Activated CD8-positive, alpha-beta T cell treated with anti-CD3 and anti-CD28 coated beads for 36 hours (primary cell): ENCODE data around the gene PUS10. TPM values are rescaled to one million over a fixed set of nuclear protein-coding genes. Genes with fewer than 3 reads are reported as not detected.
"Not testable (repeated sequence)": the region's sequence is repeated elsewhere in the genome, so short reads cannot be mapped to it uniquely, and the experiment has no call there.

ENCODE experiments used
- ATAC-seq: fragments of 200-7000 bp; cut with Tn5 transposase; one replicate; pipeline ENCODE4 v1.10.0; 2021; ENCODE audit warnings: mild to moderate bottlenecking, moderate library complexity
- CTCF ChIA-PET: fragments of 350-600 bp; sonication (Branson Sonifier 250); formaldehyde crosslinking; loops from one replicate; lab custom pipeline; 2021; ENCODE audit warnings: antibody characterized with exemption; lab: Charles Lee
- POLR2A ChIA-PET: fragments of 350-600 bp; sonication (Branson Sonifier 250); formaldehyde crosslinking; loops from one replicate; lab custom pipeline; 2021; ENCODE audit warnings: antibody characterized with exemption; lab: Charles Lee
- DNase-seq: peaks from one replicate; pipeline ENCODE4 v3.0.0-alpha.2; 2020
- H3K27ac Mint-ChIP-seq: one replicate; pipeline ENCODE4 v1.8.0; 2021; ENCODE audit warnings: mild to moderate bottlenecking, mixed read lengths
- H3K27me3 Mint-ChIP-seq: one replicate; pipeline ENCODE4 v1.8.0; 2021; ENCODE audit warnings: mixed read lengths
- H3K36me3 Mint-ChIP-seq: one replicate; pipeline ENCODE4 v1.8.0; 2021; ENCODE audit warnings: low read depth, mixed read lengths
- H3K4me1 Mint-ChIP-seq: one replicate; pipeline ENCODE4 v1.8.0; 2021; ENCODE audit warnings: low read depth, mixed read lengths
- H3K4me3 Mint-ChIP-seq: one replicate; pipeline ENCODE4 v1.8.0; 2021; ENCODE audit warnings: mild to moderate bottlenecking, moderate library complexity, mixed read lengths
- H3K9me3 Mint-ChIP-seq: one replicate; pipeline ENCODE4 v1.8.0; 2021; ENCODE audit warnings: mixed read lengths
- CTCF ChIP-seq: fragments of 200-600 bp; IDR thresholded peaks from one replicate; pipeline ENCODE4 v1.8.0; 2022; ENCODE audit warnings: antibody characterized with exemption, mild to moderate bottlenecking
- intact Hi-C: fragments of 100-400 bp; cut with micrococcal nuclease; formaldehyde crosslinking; loops from one replicate; pipeline ENCODE4 v1.10.0; 2022
- total RNA-seq, 2 experiments: library from RNA; stranded (reverse); gene quantifications; one replicate each; pipeline ENCODE4 v1.2.3, GENCODE V29; 2021

PUS10 gene
- total RNA-seq, 2 experiments from 2014 or later: 7.9 to 8.7 TPM

- ATAC-seq (no peak), DNase-seq (no peak)
- ChIA-PET POLR2A (no interaction called here), CTCF (interaction anchor here (0.6 to 2.1 kb wide), 5 partner anchors 8 to 280 kb away, joined by 3 to 8 read pairs (median 5); no protein-coding TSS in a partner anchor)
- Mint-ChIP-seq H3K9me3 (peaks cover 5% of the 10 kb centered on the region), H3K27ac (no peak overlapping the region), H3K4me1 (peaks cover 11% of the 10 kb centered on the region), H3K36me3 (peaks cover 14% of the 10 kb centered on the region), H3K4me3 (no peak overlapping the region), H3K27me3 (no peaks in the 10 kb centered on the region)
- no peak for TF ChIP-seq CTCF
- intact Hi-C loops: loop anchor here (10.0 kb wide), 1 partner anchor 107 kb away; the partner anchor contains the start of gene REL
These were observed 26.4 kb downstream of the PUS10 start for GRCh38 chr2:60991644-60992043.

- TF ChIP-seq CTCF: no peak
- DNase-seq: no peak
- Mint-ChIP-seq H3K27me3 (no peaks in the 10 kb centered on the region), H3K9me3 (peaks cover 5% of the 10 kb centered on the region), H3K27ac (no peak overlapping the region), H3K4me1 (peaks cover 11% of the 10 kb centered on the region), H3K4me3 (no peak overlapping the region), H3K36me3 (peaks cover 14% of the 10 kb centered on the region)
- ChIA-PET CTCF (interaction anchor here (1.5 to 2.1 kb wide), 2 partner anchors 278 to 281 kb away, joined by 4 to 5 read pairs; no protein-coding TSS in a partner anchor), POLR2A (interaction anchor here (0.6 kb wide), 1 partner anchor 77 kb away, joined by 3 read pairs; no protein-coding TSS in a partner anchor)
- ATAC-seq: no peak
- intact Hi-C loops: no loop called here
These were observed 28.8 kb downstream of the PUS10 start for GRCh38 chr2:60989259-60989658.

DNA sequence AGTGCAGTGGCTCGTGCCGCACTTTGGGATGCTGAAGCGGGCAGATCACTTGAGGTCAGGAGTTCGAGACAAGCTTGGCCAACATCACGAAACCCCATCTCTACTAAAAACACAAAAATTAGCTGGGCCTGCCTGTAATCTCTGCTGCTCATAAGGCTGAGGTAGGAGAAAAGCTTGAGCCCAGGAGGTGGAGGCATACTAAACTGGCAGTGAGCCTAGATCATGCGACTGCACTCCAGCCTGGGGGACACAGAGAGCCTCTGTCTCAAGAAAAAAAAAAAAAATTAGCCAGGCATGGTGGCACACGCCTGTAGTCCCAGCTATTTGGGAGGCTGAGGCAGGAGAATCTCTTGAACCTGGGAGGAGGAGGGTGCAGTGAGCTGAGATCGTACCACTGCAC is 30.4 kb downstream of the PUS10 start:
- H3K36me3 Mint-ChIP-seq: peaks cover 12% of the 10 kb centered on the region
- DNase-seq, intact Hi-C loops, H3K27me3 Mint-ChIP-seq, H3K4me1 Mint-ChIP-seq, H3K4me3 Mint-ChIP-seq, ATAC-seq, H3K9me3 Mint-ChIP-seq, H3K27ac Mint-ChIP-seq, POLR2A ChIA-PET: not testable (repeated sequence)
- CTCF ChIA-PET: interaction anchor here (1.3 to 2.2 kb wide), 3 partner anchors 11 to 280 kb away, joined by 4 to 11 read pairs (median 5); no protein-coding TSS in a partner anchor

GRCh38 chr2:60987041-60987440 is 31.0 kb downstream of the PUS10 start:
- H3K4me3 Mint-ChIP-seq: no peak overlapping the region
- H3K9me3 Mint-ChIP-seq: peaks cover 5% of the 10 kb centered on the region
- intact Hi-C loops: no loop called here
- peaks cover 12% of the 10 kb centered on the region for H3K36me3 Mint-ChIP-seq
- CTCF ChIA-PET: interaction anchor here (0.9 to 2.2 kb wide), 5 partner anchors 12 to 280 kb away, joined by 3 to 11 read pairs (median 4); no protein-coding TSS in a partner anchor
- no peak for ATAC-seq
- no peak for TF ChIP-seq CTCF
- H3K27me3 Mint-ChIP-seq: no peaks in the 10 kb centered on the region
- H3K4me1 Mint-ChIP-seq: no peaks in the 10 kb centered on the region
- POLR2A ChIA-PET: no interaction called here
- no peak for DNase-seq
- no peak overlapping the region for H3K27ac Mint-ChIP-seq

GRCh38 chr2:60984720-60985119 is 33.3 kb downstream of the PUS10 start:
- intact Hi-C loops: no loop called here
- Mint-ChIP-seq H3K9me3 (no peaks in the 10 kb centered on the region), H3K4me1 (peaks cover 4% of the 10 kb centered on the region), H3K27ac (no peak overlapping the region), H3K36me3 (peaks cover 4% of the 10 kb centered on the region), H3K27me3 (no peaks in the 10 kb centered on the region), H3K4me3 (no peak overlapping the region)
- no peak for ATAC-seq
- TF ChIP-seq CTCF: no peak
- ChIA-PET POLR2A (no interaction called here), CTCF (no interaction called here)
- DNase-seq: no peak

DNA sequence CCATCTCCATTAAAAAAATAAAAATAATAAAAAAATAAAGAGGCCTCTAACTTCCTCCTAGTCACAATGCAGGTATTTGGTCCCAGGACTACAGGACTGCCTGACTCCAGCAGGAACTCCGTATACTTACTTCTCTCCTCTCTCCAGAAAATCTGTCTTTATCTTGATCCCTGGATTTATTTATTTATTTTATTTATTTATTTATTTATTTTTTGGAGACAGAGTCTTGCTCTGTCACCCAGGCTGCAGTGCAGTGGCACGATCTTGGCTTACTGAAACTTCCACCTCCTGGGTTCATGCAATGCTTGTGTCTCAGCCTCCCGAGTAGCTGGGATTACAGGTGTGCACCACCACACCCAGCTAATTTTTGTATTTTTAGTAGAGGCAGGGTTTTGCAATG is 36.0 kb downstream of the PUS10 start:
- POLR2A ChIA-PET, H3K27ac Mint-ChIP-seq: not testable (repeated sequence)
- CTCF ChIA-PET: interaction anchor here (1.5 kb wide), 1 partner anchor 55 kb away, joined by 3 read pairs; no protein-coding TSS in a partner anchor

More for the DNA sequence above, 36.0 kb downstream of the PUS10 start:
- H3K9me3 Mint-ChIP-seq, intact Hi-C loops, H3K4me3 Mint-ChIP-seq, H3K36me3 Mint-ChIP-seq, DNase-seq, ATAC-seq, H3K27me3 Mint-ChIP-seq: not testable (repeated sequence)
- H3K4me1 Mint-ChIP-seq: peaks cover 13% of the 10 kb centered on the region
